ENCODE results near the gene GPRC5A.

The GPRC5A gene

GRCh38 chr12:12954356-12954755, 63.0 kb downstream of the GPRC5A start:
- H3K27ac ChIP-seq (ENCODE audit: insufficient read depth, low read depth, low read length, poor library complexity, severe bottlenecking) = no peak overlapping the region
- peaks cover 6% of the 10 kb centered on the region for H3K36me3 ChIP-seq (ENCODE audit: control insufficient read depth, insufficient read depth, low read length)
- H3K27me3 ChIP-seq (ENCODE audit: control insufficient read depth, insufficient read depth, low read length, poor library complexity, severe bottlenecking) = no peaks in the 10 kb centered on the region
- H3K9me3 ChIP-seq (ENCODE audit: control insufficient read depth, low read length) = no peaks in the 10 kb centered on the region
- no peak overlapping the region for H3K4me3 ChIP-seq (ENCODE audit: insufficient read depth, low read depth, low read length)
- WGBS, 2 experiments = 79 to 84% methylated on average over 3 to 4 of the region's 4 CpGs
- H3K4me1 ChIP-seq (ENCODE audit: control insufficient read depth, insufficient read depth, low read length) = no peaks in the 10 kb centered on the region

- Histone ChIP-seq H3K4me1 (ENCODE audit: control insufficient read depth, insufficient read depth, low read length) (no peaks in the 10 kb centered on the region), H3K36me3 (ENCODE audit: control insufficient read depth, insufficient read depth, low read length) (peaks cover 1% of the 10 kb centered on the region), H3K4me3 (ENCODE audit: insufficient read depth, low read depth, low read length) (no peak overlapping the region), H3K9me3 (ENCODE audit: control insufficient read depth, low read length) (no peaks in the 10 kb centered on the region), H3K27ac (ENCODE audit: insufficient read depth, low read depth, low read length, poor library complexity, severe bottlenecking) (no peak overlapping the region), H3K27me3 (ENCODE audit: control insufficient read depth, insufficient read depth, low read length, poor library complexity, severe bottlenecking) (no peaks in the 10 kb centered on the region)
- WGBS, 2 experiments = 93 to 94% methylated on average over 6 of the region's 6 CpGs
Measured at GRCh38 chr12:12954878-12955625, 63.7 kb downstream of the GPRC5A start.

- Histone ChIP-seq H3K4me3 (ENCODE audit: insufficient read depth, low read depth, low read length) (no peak overlapping the region), H3K4me1 (ENCODE audit: control insufficient read depth, insufficient read depth, low read length) (no peaks in the 10 kb centered on the region), H3K36me3 (ENCODE audit: control insufficient read depth, insufficient read depth, low read length) (no peaks in the 10 kb centered on the region), H3K9me3 (ENCODE audit: control insufficient read depth, low read length) (no peaks in the 10 kb centered on the region), H3K27ac (ENCODE audit: insufficient read depth, low read depth, low read length, poor library complexity, severe bottlenecking) (no peak overlapping the region), H3K27me3 (ENCODE audit: control insufficient read depth, insufficient read depth, low read length, poor library complexity, severe bottlenecking) (no peaks in the 10 kb centered on the region)
- 76 to 79% methylated on average over 6 to 7 of the region's 7 CpGs for WGBS, 2 experiments
Measured at GRCh38 chr12:12958886-12959285, 67.5 kb downstream of the GPRC5A start.

- H3K27ac ChIP-seq (ENCODE audit: insufficient read depth, low read depth, low read length, poor library complexity, severe bottlenecking) = no peak overlapping the region
- no peaks in the 10 kb centered on the region for H3K9me3 ChIP-seq (ENCODE audit: control insufficient read depth, low read length)
- WGBS, 2 experiments = 85 to 86% methylated on average over 5 of the region's 5 CpGs
- no peaks in the 10 kb centered on the region for H3K4me1 ChIP-seq (ENCODE audit: control insufficient read depth, insufficient read depth, low read length)
- H3K27me3 ChIP-seq (ENCODE audit: control insufficient read depth, insufficient read depth, low read length, poor library complexity, severe bottlenecking) = no peaks in the 10 kb centered on the region
- H3K4me3 ChIP-seq (ENCODE audit: insufficient read depth, low read depth, low read length) = no peak overlapping the region
- H3K36me3 ChIP-seq (ENCODE audit: control insufficient read depth, insufficient read depth, low read length) = no peaks in the 10 kb centered on the region
Measured at GRCh38 chr12:12960639-12961209, 69.4 kb downstream of the GPRC5A start.

GRCh38 chr12:12964255-12964654, 72.9 kb downstream of the GPRC5A start:
- H3K36me3 ChIP-seq (ENCODE audit: control insufficient read depth, insufficient read depth, low read length) = no peaks in the 10 kb centered on the region
- WGBS, 2 experiments = 93 to 94% methylated on average over 4 of the region's 4 CpGs
- H3K4me1 ChIP-seq (ENCODE audit: control insufficient read depth, insufficient read depth, low read length) = no peaks in the 10 kb centered on the region
- no peaks in the 10 kb centered on the region for H3K9me3 ChIP-seq (ENCODE audit: control insufficient read depth, low read length)
- no peaks in the 10 kb centered on the region for H3K27me3 ChIP-seq (ENCODE audit: control insufficient read depth, insufficient read depth, low read length, poor library complexity, severe bottlenecking)
- H3K27ac ChIP-seq (ENCODE audit: insufficient read depth, low read depth, low read length, poor library complexity, severe bottlenecking) = no peak overlapping the region
- H3K4me3 ChIP-seq (ENCODE audit: insufficient read depth, low read depth, low read length) = no peak overlapping the region

- H3K27me3 ChIP-seq (ENCODE audit: control insufficient read depth, insufficient read depth, low read length, poor library complexity, severe bottlenecking) = no peaks in the 10 kb centered on the region
- no peaks in the 10 kb centered on the region for H3K4me1 ChIP-seq (ENCODE audit: control insufficient read depth, insufficient read depth, low read length)
- H3K4me3 ChIP-seq (ENCODE audit: insufficient read depth, low read depth, low read length) = no peak overlapping the region
Measured at GRCh38 chr12:12965836-12966235, 74.5 kb downstream of the GPRC5A start.

More at GRCh38 chr12:12965836-12966235, 74.5 kb downstream of the GPRC5A start:
- Histone ChIP-seq H3K9me3 (ENCODE audit: control insufficient read depth, low read length) (no peaks in the 10 kb centered on the region), H3K27ac (ENCODE audit: insufficient read depth, low read depth, low read length, poor library complexity, severe bottlenecking) (no peak overlapping the region), H3K36me3 (ENCODE audit: control insufficient read depth, insufficient read depth, low read length) (no peaks in the 10 kb centered on the region)
- WGBS, 2 experiments = 92 to 94% methylated on average over 4 of the region's 4 CpGs

All from ectodermal cell (in vitro differentiated cells).